Measurements from ENCODE around the gene PLCH1. TPM values are rescaled to one million over a fixed set of nuclear protein-coding genes. Genes with fewer than 3 reads are reported as not detected.

The PLCH1 gene
- total and polyA plus RNA-seq, 9 of the 15 experiments (the other 6 are each of a cell fraction or from before 2014, with no cell fraction given): 0.17 to 0.62 (median 0.40) TPM

DNA sequence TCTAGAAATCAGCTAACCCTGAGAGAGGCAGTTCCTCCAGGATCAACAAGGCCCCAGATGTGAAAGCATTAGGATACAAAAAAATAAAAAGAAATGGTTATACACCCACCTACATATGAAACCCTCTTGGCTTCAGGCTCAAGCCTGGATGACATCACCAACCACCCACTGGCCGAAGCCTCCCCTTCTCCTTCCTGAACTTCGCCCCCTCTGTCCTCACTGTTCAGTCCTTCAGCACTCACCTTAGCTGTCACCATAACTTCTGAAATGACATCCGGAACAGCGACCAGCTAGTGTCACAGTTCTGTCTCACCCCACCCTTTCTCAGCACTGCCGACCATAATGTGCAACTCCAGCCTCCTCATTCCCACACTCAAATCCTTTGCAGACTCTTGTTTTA lies 98.7 kb downstream of the PLCH1 start:
- Histone ChIP-seq H3K79me2 (ENCODE audit: control insufficient read depth, insufficient read depth, low read length) (no peaks in the 10 kb centered on the region), H2AFZ (ENCODE audit: low read depth, low read length) (no peak overlapping the region), H3K9me3 (replicated peaks; ENCODE audit: control insufficient read depth, insufficient read depth, low read depth, low read length) (no peaks in the 10 kb centered on the region), H4K20me1 (replicated peaks; ENCODE audit: control insufficient read depth, insufficient read depth, low read length) (no peaks in the 10 kb centered on the region), H3K36me3 (ENCODE audit: control insufficient read depth, insufficient read depth, low read length) (no peaks in the 10 kb centered on the region), H3K4me3 (no peak overlapping the region), H3K4me2 (ENCODE audit: insufficient read depth, low read length) (no peak overlapping the region), H3K9me1 (ENCODE audit: control insufficient read depth, insufficient read depth, low read length) (no peaks in the 10 kb centered on the region), H3K27me3 (ENCODE audit: control insufficient read depth in 2 of 2, insufficient read depth in 2 of 2, low read length in 2 of 2) (no peaks in the 10 kb centered on the region; a peak in 1 of 5 replicates), H3K4me1 (replicated peaks in 1 of 2; ENCODE audit: control insufficient read depth in 2 of 2, insufficient read depth in 2 of 2, low read length in 2 of 2) (no peaks in the 10 kb centered on the region), H3K27ac (ENCODE audit: extremely low read depth, low read depth, low read length) (no peak overlapping the region), H3K9ac (ENCODE audit: insufficient read depth in 1 of 2, low read depth in 2 of 2, low read length in 2 of 2) (no peak overlapping the region)
- CTCF ChIA-PET (ENCODE audit: low intra/inter-chr PET ratio): no interaction called here
- POLR2A ChIA-PET: interaction anchor here (0.7 kb wide), 1 partner anchor 343 kb away, joined by 3 read pairs; no protein-coding TSS in a partner anchor
- FAIRE-seq (no peak), DNase-seq (ENCODE audit: extremely low read depth in 1 of 4, low spot score in 3 of 4) (no peak), ATAC-seq (peak; percentile 37; the same call in 1 of the 3 replicates)
- TF ChIP-seq SIX5 (IDR thresholded peaks at IDR 0.05; ENCODE audit: borderline replicate concordance in 1 of 2, insufficient read depth in 1 of 2, low read depth in 1 of 2, low read length in 2 of 2) (no peak), YY1 (IDR thresholded peaks at IDR 0.05; ENCODE audit: borderline replicate concordance in 1 of 3, control insufficient read depth in 1 of 3, extremely low read depth in 1 of 3, insufficient read depth in 3 of 3, insufficient read length in 1 of 3, insufficient replicate concordance in 2 of 3, low read depth in 1 of 3, low read length in 2 of 3) (no peak), ZNF217 (CRISPR knock-in tag; IDR thresholded peaks at IDR 0.05) (no peak), SUPT5H (IDR thresholded peaks at IDR 0.05) (no peak), ZNF41 (CRISPR knock-in tag; conservative IDR thresholded peaks at IDR 0.05) (no peak), TRIM28 (IDR thresholded peaks at IDR 0.05) (no peak), HBP1 (CRISPR knock-in tag; IDR thresholded peaks at IDR 0.05) (no peak), MAFF (IDR thresholded peaks at IDR 0.05; ENCODE audit: low read length) (no peak), ZNF274 (IDR thresholded peaks at IDR 0.05; ENCODE audit: borderline replicate concordance, low read depth, low read length) (no peak), KAT7 (CRISPR knock-in tag; IDR thresholded peaks at IDR 0.05; ENCODE audit: borderline replicate concordance) (no peak), BHLHE40 (IDR thresholded peaks at IDR 0.05; ENCODE audit: low read length) (no peak), PHB (CRISPR knock-in tag; IDR thresholded peaks at IDR 0.05) (no peak), NFE2 (IDR thresholded peaks at IDR 0.05; ENCODE audit: low read depth) (no peak), IRF2 (CRISPR knock-in tag; IDR thresholded peaks at IDR 0.05) (no peak)
- TF ChIP-seq, protein P1, sequence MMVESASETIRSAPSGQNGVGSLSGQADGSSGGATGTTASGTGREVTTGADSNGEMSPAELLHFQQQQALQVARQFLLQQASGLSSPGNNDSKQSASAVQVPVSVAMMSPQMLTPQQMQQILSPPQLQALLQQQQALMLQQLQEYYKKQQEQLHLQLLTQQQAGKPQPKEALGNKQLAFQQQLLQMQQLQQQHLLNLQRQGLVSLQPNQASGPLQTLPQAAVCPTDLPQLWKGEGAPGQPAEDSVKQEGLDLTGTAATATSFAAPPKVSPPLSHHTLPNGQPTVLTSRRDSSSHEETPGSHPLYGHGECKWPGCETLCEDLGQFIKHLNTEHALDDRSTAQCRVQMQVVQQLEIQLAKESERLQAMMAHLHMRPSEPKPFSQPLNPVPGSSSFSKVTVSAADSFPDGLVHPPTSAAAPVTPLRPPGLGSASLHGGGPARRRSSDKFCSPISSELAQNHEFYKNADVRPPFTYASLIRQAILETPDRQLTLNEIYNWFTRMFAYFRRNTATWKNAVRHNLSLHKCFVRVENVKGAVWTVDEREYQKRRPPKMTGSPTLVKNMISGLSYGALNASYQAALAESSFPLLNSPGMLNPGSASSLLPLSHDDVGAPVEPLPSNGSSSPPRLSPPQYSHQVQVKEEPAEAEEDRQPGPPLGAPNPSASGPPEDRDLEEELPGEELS (CRISPR knock-in tag; IDR thresholded peaks at IDR 0.05; ENCODE audit: borderline replicate concordance): no peak
- WGBS (ENCODE audit: insufficient coverage, low coverage, missing lambda C conversion rate): 0% methylated on average over 5 of the region's 5 CpGs
- intact Hi-C loops (cut with micrococcal nuclease) (no loop called here), in situ Hi-C loops (cut with MboI) (no loop called here)
- BruUV-seq (replicated peaks): no TSS peak

Data from K562 (cell line).